Measurements from ENCODE around the gene DPYD. TPM values are rescaled to one million over a fixed set of nuclear protein-coding genes. Genes with fewer than 3 reads are reported as not detected.

The DPYD gene
- polyA plus RNA-seq, 1 of the 3 experiments (the other 2 are of a cell fraction): 23.0 TPM

DNA sequence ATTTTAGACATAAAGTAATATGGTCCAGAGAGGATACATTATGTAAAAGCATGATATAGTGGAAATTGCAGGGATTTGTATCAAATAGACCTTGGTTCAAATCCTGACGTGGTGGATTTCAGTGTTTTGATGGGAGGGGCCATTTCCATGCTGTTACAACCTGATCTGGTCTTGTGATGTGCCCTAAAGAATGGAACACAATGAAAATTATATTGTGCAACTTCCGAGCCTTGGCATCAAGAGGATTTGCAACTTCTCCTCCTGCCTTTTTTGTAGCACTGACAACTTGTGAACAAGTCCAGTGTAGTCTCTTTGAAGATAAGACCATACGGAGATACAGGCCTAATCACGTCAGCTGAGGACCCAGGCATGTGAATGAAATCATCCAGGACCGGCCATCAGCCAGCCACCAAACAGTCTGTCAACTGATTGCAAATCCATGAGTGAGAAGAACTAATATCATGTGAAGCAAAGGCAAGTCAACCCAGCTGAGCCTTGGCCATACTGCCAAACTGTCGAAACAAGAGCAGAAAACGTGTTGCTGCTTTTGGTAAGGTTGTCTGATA lies 412.1 kb downstream of the DPYD start:
- H3K9me2 ChIP-seq: no peaks in the 10 kb centered on the region
- 95% methylated on average over 7 of the region's 7 CpGs for WGBS (ENCODE audit: low lambda C conversion rate)
- DNase-seq: no peak
- no peak overlapping the region for H2AFZ ChIP-seq (ENCODE audit: low read depth)
- no peak overlapping the region for H3K27ac ChIP-seq (ENCODE audit: low read depth in 2 of 2, low read length in 1 of 2)
- ChIA-PET POLR2A (no interaction called here), CTCF (no interaction called here)
- no peak overlapping the region for H3K4me2 ChIP-seq
- H3K9ac ChIP-seq: no peak overlapping the region
- no peaks in the 10 kb centered on the region for H3K9me3 ChIP-seq
- H3K4me3 ChIP-seq (ENCODE audit: low read depth in 2 of 2, low read length in 1 of 2): no peak overlapping the region
- no peaks in the 10 kb centered on the region for H4K20me1 ChIP-seq (ENCODE audit: insufficient read depth)
- TF ChIP-seq TEAD4 (IDR thresholded peaks at IDR 0.05; ENCODE audit: borderline replicate concordance, insufficient read depth) (no peak), EP300 (IDR thresholded peaks at IDR 0.05; ENCODE audit: borderline replicate concordance in 1 of 2, low read depth in 1 of 2, low read length in 1 of 2) (no peak)
- peaks cover 6% of the 10 kb centered on the region for H3F3A ChIP-seq (replicated peaks; ENCODE audit: insufficient read depth)
- H3K4me1 ChIP-seq (ENCODE audit: control insufficient read depth in 1 of 2, insufficient read depth in 2 of 2, low read depth in 1 of 2, low read length in 1 of 2): no peaks in the 10 kb centered on the region
- H3K36me3 ChIP-seq (replicated peaks in 1 of 2; ENCODE audit: control insufficient read depth in 1 of 2, insufficient read depth in 2 of 2, low read length in 1 of 2): peaks cover 7 to 34% of the 10 kb centered on the region in 2 experiments
- H3K27me3 ChIP-seq (ENCODE audit: insufficient read depth): no peaks in the 10 kb centered on the region
- H3K79me2 ChIP-seq (ENCODE audit: insufficient read depth): no peaks in the 10 kb centered on the region

DNA sequence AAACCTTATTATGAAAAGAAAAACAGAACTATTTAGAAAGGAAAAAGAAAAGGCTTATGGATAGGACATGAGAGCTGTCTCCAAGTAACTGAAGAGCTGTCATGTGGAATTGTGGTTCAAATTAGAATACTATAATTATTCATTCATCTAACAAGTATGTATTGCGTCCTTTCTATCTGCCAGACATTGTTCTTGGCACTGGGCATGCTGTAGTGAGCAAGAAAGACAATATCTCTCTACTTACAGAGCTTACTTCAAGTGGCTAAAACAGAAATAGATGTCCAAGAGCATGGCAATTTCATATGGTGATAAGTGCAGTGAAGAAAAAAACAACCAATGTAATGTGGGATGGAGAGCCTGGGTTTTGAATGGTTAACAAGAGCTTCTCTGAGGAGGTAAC lies 413.0 kb downstream of the DPYD start:
- Histone ChIP-seq H4K20me1 (ENCODE audit: insufficient read depth) (no peaks in the 10 kb centered on the region), H3K36me3 (replicated peaks in 1 of 2; ENCODE audit: control insufficient read depth in 1 of 2, insufficient read depth in 2 of 2, low read length in 1 of 2) (peaks cover 7 to 29% of the 10 kb centered on the region in 2 experiments), H3K4me2 (no peak overlapping the region), H3K79me2 (ENCODE audit: insufficient read depth) (no peaks in the 10 kb centered on the region), H2AFZ (ENCODE audit: low read depth) (no peak overlapping the region), H3K27ac (ENCODE audit: low read depth in 2 of 2, low read length in 1 of 2) (no peak overlapping the region; a peak in 1 of 4 replicates), H3K27me3 (ENCODE audit: insufficient read depth) (no peaks in the 10 kb centered on the region), H3F3A (replicated peaks; ENCODE audit: insufficient read depth) (peaks cover 9% of the 10 kb centered on the region), H3K4me3 (ENCODE audit: low read depth in 2 of 2, low read length in 1 of 2) (no peak overlapping the region), H3K9ac (no peak overlapping the region), H3K9me2 (no peaks in the 10 kb centered on the region), H3K9me3 (no peaks in the 10 kb centered on the region), H3K4me1 (ENCODE audit: control insufficient read depth in 1 of 2, insufficient read depth in 2 of 2, low read depth in 1 of 2, low read length in 1 of 2) (no peaks in the 10 kb centered on the region)
- ChIA-PET CTCF (no interaction called here), POLR2A (no interaction called here)
- TF ChIP-seq, protein P1, sequence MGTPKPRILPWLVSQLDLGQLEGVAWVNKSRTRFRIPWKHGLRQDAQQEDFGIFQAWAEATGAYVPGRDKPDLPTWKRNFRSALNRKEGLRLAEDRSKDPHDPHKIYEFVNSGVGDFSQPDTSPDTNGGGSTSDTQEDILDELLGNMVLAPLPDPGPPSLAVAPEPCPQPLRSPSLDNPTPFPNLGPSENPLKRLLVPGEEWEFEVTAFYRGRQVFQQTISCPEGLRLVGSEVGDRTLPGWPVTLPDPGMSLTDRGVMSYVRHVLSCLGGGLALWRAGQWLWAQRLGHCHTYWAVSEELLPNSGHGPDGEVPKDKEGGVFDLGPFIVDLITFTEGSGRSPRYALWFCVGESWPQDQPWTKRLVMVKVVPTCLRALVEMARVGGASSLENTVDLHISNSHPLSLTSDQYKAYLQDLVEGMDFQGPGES (IDR thresholded peaks at IDR 0.05; ENCODE audit: low read depth, low read length): no peak
- no peak for TF ChIP-seq RXRA (IDR thresholded peaks at IDR 0.05; ENCODE audit: borderline replicate concordance, low read depth)
- no peak for TF ChIP-seq SMC3 (IDR thresholded peaks at IDR 0.05; ENCODE audit: low read depth, low read length)
- TF ChIP-seq GATA2 (CRISPR knock-in tag; IDR thresholded peaks at IDR 0.05): no peak
- TF ChIP-seq EP300 (IDR thresholded peaks at IDR 0.05; ENCODE audit: borderline replicate concordance in 1 of 2, low read depth in 1 of 2, low read length in 1 of 2): no peak
- TF ChIP-seq, protein P2, sequence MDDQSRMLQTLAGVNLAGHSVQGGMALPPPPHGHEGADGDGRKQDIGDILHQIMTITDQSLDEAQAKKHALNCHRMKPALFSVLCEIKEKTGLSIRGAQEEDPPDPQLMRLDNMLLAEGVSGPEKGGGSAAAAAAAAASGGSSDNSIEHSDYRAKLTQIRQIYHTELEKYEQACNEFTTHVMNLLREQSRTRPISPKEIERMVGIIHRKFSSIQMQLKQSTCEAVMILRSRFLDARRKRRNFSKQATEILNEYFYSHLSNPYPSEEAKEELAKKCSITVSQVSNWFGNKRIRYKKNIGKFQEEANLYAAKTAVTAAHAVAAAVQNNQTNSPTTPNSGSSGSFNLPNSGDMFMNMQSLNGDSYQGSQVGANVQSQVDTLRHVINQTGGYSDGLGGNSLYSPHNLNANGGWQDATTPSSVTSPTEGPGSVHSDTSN (IDR thresholded peaks at IDR 0.05): no peak
- TF ChIP-seq FOSL2 (IDR thresholded peaks at IDR 0.05; ENCODE audit: borderline replicate concordance, low read depth): no peak
- TF ChIP-seq, protein P3, sequence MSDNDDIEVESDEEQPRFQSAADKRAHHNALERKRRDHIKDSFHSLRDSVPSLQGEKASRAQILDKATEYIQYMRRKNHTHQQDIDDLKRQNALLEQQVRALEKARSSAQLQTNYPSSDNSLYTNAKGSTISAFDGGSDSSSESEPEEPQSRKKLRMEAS (IDR thresholded peaks at IDR 0.05; ENCODE audit: low read depth): no peak
- TF ChIP-seq, protein P4, sequence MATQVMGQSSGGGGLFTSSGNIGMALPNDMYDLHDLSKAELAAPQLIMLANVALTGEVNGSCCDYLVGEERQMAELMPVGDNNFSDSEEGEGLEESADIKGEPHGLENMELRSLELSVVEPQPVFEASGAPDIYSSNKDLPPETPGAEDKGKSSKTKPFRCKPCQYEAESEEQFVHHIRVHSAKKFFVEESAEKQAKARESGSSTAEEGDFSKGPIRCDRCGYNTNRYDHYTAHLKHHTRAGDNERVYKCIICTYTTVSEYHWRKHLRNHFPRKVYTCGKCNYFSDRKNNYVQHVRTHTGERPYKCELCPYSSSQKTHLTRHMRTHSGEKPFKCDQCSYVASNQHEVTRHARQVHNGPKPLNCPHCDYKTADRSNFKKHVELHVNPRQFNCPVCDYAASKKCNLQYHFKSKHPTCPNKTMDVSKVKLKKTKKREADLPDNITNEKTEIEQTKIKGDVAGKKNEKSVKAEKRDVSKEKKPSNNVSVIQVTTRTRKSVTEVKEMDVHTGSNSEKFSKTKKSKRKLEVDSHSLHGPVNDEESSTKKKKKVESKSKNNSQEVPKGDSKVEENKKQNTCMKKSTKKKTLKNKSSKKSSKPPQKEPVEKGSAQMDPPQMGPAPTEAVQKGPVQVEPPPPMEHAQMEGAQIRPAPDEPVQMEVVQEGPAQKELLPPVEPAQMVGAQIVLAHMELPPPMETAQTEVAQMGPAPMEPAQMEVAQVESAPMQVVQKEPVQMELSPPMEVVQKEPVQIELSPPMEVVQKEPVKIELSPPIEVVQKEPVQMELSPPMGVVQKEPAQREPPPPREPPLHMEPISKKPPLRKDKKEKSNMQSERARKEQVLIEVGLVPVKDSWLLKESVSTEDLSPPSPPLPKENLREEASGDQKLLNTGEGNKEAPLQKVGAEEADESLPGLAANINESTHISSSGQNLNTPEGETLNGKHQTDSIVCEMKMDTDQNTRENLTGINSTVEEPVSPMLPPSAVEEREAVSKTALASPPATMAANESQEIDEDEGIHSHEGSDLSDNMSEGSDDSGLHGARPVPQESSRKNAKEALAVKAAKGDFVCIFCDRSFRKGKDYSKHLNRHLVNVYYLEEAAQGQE (IDR thresholded peaks at IDR 0.05; ENCODE audit: low read depth, low read length): no peak
- TF ChIP-seq, protein P5, sequence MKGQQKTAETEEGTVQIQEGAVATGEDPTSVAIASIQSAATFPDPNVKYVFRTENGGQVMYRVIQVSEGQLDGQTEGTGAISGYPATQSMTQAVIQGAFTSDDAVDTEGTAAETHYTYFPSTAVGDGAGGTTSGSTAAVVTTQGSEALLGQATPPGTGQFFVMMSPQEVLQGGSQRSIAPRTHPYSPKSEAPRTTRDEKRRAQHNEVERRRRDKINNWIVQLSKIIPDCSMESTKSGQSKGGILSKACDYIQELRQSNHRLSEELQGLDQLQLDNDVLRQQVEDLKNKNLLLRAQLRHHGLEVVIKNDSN (IDR thresholded peaks at IDR 0.05; ENCODE audit: borderline replicate concordance, low read depth): no peak
- TF ChIP-seq, protein P6, sequence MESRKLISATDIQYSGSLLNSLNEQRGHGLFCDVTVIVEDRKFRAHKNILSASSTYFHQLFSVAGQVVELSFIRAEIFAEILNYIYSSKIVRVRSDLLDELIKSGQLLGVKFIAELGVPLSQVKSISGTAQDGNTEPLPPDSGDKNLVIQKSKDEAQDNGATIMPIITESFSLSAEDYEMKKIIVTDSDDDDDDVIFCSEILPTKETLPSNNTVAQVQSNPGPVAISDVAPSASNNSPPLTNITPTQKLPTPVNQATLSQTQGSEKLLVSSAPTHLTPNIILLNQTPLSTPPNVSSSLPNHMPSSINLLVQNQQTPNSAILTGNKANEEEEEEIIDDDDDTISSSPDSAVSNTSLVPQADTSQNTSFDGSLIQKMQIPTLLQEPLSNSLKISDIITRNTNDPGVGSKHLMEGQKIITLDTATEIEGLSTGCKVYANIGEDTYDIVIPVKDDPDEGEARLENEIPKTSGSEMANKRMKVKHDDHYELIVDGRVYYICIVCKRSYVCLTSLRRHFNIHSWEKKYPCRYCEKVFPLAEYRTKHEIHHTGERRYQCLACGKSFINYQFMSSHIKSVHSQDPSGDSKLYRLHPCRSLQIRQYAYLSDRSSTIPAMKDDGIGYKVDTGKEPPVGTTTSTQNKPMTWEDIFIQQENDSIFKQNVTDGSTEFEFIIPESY (IDR thresholded peaks at IDR 0.05; ENCODE audit: borderline replicate concordance, low read depth): no peak
- TF ChIP-seq, protein P7, sequence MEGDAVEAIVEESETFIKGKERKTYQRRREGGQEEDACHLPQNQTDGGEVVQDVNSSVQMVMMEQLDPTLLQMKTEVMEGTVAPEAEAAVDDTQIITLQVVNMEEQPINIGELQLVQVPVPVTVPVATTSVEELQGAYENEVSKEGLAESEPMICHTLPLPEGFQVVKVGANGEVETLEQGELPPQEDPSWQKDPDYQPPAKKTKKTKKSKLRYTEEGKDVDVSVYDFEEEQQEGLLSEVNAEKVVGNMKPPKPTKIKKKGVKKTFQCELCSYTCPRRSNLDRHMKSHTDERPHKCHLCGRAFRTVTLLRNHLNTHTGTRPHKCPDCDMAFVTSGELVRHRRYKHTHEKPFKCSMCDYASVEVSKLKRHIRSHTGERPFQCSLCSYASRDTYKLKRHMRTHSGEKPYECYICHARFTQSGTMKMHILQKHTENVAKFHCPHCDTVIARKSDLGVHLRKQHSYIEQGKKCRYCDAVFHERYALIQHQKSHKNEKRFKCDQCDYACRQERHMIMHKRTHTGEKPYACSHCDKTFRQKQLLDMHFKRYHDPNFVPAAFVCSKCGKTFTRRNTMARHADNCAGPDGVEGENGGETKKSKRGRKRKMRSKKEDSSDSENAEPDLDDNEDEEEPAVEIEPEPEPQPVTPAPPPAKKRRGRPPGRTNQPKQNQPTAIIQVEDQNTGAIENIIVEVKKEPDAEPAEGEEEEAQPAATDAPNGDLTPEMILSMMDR (IDR thresholded peaks at IDR 0.05): no peak
- no peak for TF ChIP-seq TCF12 (IDR thresholded peaks at IDR 0.05)
- no peak for TF ChIP-seq YY1 (IDR thresholded peaks at IDR 0.05; ENCODE audit: low read depth)
- no peak for TF ChIP-seq POLR2AphosphoS5 (IDR thresholded peaks at IDR 0.05; ENCODE audit: low read depth, low read length)
- 100% methylated on average over 1 of the region's 1 CpG for WGBS (ENCODE audit: low lambda C conversion rate)
- DNase-seq: no peak
